Bronchial epithelial cell (primary cell): ENCODE measurements around the gene SERPINA3. TPM values are rescaled to one million over a fixed set of nuclear protein-coding genes. Genes with fewer than 3 reads are reported as not detected.

Experiments
- DNase-seq: peaks from one replicate; pipeline ENCODE4 v3.0.0-alpha.2; 2010; ENCODE audit warnings: low read depth
- FAIRE-seq: peaks from 2 replicates; lab custom pipeline; 2011; peaks lifted over from hg19 to GRCh38; lab: Jason Lieb, UNC
- H3K27me3 ChIP-seq: 2 replicates; pipeline ENCODE4 v1.5.1; 2011; ENCODE audit warnings: low read length; ENCODE audit not compliant: control insufficient read depth, insufficient read depth
- H3K36me3 ChIP-seq: 2 replicates; pipeline ENCODE4 v1.5.1; 2011; ENCODE audit warnings: low read length; ENCODE audit not compliant: control insufficient read depth, insufficient read depth
- H3K4me3 ChIP-seq: 2 replicates; pipeline ENCODE4 v1.5.1; 2011; ENCODE audit warnings: mild to moderate bottlenecking, low read depth, low read length, control low read depth
- total RNA-seq: library from RNA; depleted of rRNA; stranded (reverse); fragments of >200 nt; gene quantifications from 2 replicates; pipeline ENCODE4 v1.2.1, GENCODE V29; 2014
- TF ChIP-seq, protein P1 (sequence below): IDR thresholded peaks from 2 replicates; pipeline ENCODE4 v1.5.1; 2011; ENCODE audit warnings: mild to moderate bottlenecking, moderate library complexity, low read length, control low read depth, inconsistent platforms; ENCODE audit not compliant: insufficient read depth, severe bottlenecking

The SERPINA3 gene
- total RNA-seq, 1 donor from 2014 or later, result 0.79 TPM

DNA sequence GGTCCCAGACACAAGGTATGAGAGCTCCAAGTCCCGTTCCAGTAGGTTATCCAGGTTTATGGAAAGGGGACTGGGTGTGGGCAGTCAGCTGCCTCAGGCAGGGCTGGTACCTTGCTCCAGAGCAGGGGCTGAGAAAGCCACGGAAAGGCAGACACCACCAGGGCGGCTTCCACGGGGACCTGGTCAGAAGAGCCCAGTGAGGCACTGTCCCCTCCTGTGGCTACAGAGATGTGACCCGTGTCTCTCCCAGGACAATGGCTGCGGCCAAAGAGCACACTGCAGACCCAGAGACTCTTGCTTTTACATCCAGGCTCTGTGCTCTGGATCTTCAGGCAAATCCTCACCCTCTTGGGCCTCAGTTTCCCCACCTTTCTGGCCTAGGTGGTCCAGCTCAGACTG is 42.2 kb upstream of the SERPINA3 start:
- FAIRE-seq (no peak), DNase-seq (no peak)
- H3K27me3 ChIP-seq, result no peaks in the 10 kb centered on the region
- H3K36me3 ChIP-seq, result no peaks in the 10 kb centered on the region
- TF ChIP-seq, protein P1, sequence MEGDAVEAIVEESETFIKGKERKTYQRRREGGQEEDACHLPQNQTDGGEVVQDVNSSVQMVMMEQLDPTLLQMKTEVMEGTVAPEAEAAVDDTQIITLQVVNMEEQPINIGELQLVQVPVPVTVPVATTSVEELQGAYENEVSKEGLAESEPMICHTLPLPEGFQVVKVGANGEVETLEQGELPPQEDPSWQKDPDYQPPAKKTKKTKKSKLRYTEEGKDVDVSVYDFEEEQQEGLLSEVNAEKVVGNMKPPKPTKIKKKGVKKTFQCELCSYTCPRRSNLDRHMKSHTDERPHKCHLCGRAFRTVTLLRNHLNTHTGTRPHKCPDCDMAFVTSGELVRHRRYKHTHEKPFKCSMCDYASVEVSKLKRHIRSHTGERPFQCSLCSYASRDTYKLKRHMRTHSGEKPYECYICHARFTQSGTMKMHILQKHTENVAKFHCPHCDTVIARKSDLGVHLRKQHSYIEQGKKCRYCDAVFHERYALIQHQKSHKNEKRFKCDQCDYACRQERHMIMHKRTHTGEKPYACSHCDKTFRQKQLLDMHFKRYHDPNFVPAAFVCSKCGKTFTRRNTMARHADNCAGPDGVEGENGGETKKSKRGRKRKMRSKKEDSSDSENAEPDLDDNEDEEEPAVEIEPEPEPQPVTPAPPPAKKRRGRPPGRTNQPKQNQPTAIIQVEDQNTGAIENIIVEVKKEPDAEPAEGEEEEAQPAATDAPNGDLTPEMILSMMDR, result no peak
- H3K4me3 ChIP-seq, result no peak overlapping the region

DNA sequence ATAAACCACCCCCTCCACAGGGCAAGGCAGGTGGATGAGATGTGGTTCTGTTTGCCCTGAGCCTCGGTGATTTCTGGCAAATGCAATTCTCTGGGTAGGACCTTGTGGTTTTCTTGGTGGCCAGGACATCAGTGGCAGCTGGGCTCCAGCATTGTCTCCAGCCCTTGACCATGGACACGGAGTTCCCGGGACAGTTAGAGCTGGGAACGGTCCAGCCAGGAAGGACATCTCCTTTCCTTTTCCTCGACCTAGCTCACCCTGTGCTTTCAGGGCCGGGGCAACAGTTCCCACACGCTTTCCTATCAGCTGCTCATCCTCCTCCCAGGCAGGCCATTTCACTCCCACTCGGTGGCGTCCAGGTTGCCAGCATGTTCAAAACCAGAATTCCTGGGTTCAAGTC is 41.8 kb upstream of the SERPINA3 start:
- Histone ChIP-seq H3K36me3 (no peaks in the 10 kb centered on the region), H3K4me3 (no peak overlapping the region), H3K27me3 (no peaks in the 10 kb centered on the region)
- FAIRE-seq, result no peak
- TF ChIP-seq, protein P1, result no peak
- DNase-seq, result no peak

DNA sequence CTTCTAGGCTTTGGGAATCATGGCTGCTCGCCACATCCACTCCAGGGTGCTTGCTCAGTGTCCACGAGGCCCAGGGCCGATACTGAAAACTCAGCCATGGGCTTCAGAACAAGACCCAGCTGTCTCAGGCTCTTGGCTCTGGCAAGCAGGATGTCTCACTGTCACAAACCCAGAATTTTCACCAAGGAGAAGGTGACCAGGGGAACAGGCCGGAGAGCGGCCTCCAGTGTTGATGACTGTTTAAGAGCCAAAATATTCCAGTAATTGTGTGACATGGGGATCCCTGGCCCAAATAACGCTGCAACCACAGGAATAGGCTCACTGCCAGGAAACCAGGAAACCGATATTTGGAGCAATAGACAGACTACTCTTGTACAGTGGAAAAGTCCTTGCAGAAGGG is 40.8 kb upstream of the SERPINA3 start:
- no peaks in the 10 kb centered on the region for H3K27me3 ChIP-seq
- DNase-seq (no peak), FAIRE-seq (no peak)
- no peaks in the 10 kb centered on the region for H3K36me3 ChIP-seq
- TF ChIP-seq, protein P1, result no peak
- no peak overlapping the region for H3K4me3 ChIP-seq

DNA sequence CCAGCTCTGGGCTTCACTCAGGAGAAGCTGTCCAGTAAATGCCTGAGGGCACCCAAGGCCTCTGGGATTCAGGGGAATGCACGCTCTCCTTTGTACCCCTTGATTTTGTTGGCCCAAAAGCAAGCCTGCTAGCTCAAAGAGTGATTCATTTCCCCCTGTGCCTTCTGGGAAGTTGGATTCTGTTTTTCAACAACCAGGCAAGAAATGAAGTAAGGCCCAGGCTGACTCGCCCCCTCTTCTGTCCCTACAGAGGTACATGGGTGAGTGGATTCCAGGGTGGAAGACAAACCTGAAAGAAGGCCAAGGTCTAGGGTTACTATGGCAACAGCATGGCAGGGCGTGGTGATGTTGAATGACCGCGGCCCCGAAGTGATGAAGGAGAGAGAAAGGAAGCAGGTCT is 40.2 kb upstream of the SERPINA3 start:
- Histone ChIP-seq H3K4me3 (no peak overlapping the region), H3K27me3 (no peaks in the 10 kb centered on the region), H3K36me3 (no peaks in the 10 kb centered on the region)
- TF ChIP-seq, protein P1, result no peak
- DNase-seq, result peak; percentile 40
- no peak for FAIRE-seq

DNA sequence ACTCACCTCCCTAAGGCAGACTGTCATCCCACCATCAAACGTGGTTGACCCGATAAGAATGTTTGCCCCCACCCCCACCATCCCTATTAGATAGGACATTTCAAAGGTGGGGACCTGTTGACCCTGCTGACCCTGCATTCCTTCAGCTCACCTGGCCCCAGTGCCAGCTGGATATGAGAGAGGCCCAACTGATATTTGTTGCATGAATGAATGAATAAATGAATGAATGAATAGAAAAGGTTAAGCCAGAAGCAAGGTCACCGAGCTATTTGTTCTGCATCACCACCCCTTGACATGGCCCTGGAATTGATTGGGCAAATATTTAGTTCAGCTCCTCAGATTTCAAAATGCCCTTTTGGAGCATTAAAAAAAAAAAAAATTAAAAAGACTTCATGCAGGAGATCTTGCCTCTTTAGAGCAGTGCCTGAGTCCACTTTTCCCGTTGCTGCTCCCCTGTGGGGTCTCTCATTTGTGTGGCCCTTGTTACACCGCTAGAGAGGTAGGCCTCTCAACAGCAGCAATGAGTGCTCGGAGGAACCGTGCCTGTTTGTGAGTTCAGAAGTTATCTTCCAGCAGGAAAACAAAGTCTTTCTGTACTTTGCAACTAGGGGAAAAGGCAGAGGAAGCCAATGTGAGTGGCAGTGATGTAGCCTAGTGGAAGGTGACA is 39.4 kb upstream of the SERPINA3 start:
- no peak for FAIRE-seq
- TF ChIP-seq, protein P1, result no peak
- Histone ChIP-seq H3K27me3 (no peaks in the 10 kb centered on the region), H3K36me3 (no peaks in the 10 kb centered on the region), H3K4me3 (no peak overlapping the region)
- DNase-seq, result no peak
